Measurements from ENCODE around the gene DOCK8.

- no peak for TF ChIP-seq ZC3H10 (CRISPR knock-in tag; IDR thresholded peaks at IDR 0.05)
- no peak for TF ChIP-seq ZNF565 (CRISPR knock-in tag; conservative IDR thresholded peaks at IDR 0.05; ENCODE audit: low read depth)
- no peak for TF ChIP-seq ZNF70 (CRISPR knock-in tag; IDR thresholded peaks at IDR 0.05)
- TF ChIP-seq ESRRG (CRISPR knock-in tag; IDR thresholded peaks at IDR 0.05), result no peak
- no peak for TF ChIP-seq PATZ1 (CRISPR knock-in tag; IDR thresholded peaks at IDR 0.05; ENCODE audit: borderline replicate concordance)
- TF ChIP-seq ZNF8 (CRISPR knock-in tag; IDR thresholded peaks at IDR 0.05), result no peak
- TF ChIP-seq TOX (CRISPR knock-in tag; IDR thresholded peaks at IDR 0.05; ENCODE audit: borderline replicate concordance), result no peak
- TF ChIP-seq CREB5 (CRISPR knock-in tag; IDR thresholded peaks at IDR 0.05; ENCODE audit: low read depth), result no peak
- TF ChIP-seq SNAI2 (CRISPR knock-in tag; IDR thresholded peaks at IDR 0.05), result no peak
These were observed 179.8 kb downstream of the DOCK8 start for GRCh38 chr9:394347-395052.

Data from SK-N-SH treated with all-trans-retinoic acid at 6 μM for 48 hours (cell line).